GM19239 (cell line): ENCODE data around the gene SERPINF2.
"Not testable (repeated sequence)": the region's sequence is repeated elsewhere in the genome, so short reads cannot be mapped to it uniquely, and the experiment has no call there.

Experiments
- DNase-seq: peaks from one replicate; pipeline ENCODE4 v3.0.0; 2011; ENCODE audit warnings: low spot score; ENCODE audit not compliant: insufficient read length
- FAIRE-seq: peaks from 2 replicates; lab custom pipeline; 2011; peaks lifted over from hg19 to GRCh38; lab: Jason Lieb, UNC

The SERPINF2 gene

DNA sequence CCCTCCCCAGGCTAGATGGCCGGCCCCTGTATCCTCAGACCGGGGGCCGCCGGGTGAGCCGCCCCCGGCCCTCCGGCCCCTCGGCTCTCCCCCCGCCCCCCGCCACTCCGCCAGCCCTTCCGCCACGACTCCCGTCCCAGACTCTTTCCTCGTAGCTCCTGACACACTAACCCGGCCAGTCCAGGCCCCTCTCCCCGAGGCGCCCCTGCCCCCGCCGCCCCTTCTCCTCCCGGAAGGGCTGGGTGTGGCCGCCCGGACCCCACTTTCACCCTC lies 26.9 kb upstream of the SERPINF2 start:
- DNase-seq, result no peak
- no peak for FAIRE-seq

DNA sequence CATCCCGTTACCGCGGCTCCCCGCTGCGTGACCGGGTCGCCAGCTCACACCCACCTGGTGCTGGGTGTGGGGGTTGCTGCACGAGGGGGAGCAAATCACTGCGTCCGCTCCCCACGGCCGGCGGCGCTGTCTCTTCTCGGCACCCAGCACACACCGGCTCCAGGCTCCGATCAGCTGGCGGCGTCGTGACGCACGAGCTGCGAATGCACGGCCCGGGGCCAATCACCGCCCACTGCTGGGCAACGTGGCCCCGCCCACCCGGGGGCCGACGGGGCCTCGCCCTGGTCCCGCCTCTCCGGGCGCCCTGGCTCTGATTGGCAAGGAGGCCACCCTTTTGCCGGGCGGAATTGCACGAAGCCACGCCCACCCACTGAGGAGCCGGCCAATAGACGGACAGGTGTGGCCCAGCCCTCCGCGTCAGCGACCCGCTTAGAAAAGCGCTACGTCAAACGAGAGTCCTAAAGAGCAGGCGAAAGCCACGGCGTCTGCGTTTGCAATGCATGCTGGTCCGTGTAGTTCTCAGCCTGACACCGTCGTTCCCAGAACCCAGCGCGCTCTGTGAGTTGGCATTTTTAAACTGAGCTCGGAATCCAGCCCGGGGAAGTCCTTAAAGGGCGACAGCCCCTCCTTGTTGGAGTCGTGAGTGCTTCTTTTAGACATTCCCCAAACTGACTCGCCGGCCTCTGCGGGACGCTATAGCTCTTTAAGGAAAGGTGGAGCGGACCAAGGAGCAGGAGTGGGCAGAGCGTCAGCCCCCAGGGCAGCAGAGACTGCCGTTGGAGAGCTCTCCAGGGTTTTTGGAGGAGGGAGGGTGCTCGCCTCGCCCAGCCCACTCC lies 26.4 kb upstream of the SERPINF2 start:
- peak; percentile 99 for DNase-seq
- FAIRE-seq, result no peak

DNA sequence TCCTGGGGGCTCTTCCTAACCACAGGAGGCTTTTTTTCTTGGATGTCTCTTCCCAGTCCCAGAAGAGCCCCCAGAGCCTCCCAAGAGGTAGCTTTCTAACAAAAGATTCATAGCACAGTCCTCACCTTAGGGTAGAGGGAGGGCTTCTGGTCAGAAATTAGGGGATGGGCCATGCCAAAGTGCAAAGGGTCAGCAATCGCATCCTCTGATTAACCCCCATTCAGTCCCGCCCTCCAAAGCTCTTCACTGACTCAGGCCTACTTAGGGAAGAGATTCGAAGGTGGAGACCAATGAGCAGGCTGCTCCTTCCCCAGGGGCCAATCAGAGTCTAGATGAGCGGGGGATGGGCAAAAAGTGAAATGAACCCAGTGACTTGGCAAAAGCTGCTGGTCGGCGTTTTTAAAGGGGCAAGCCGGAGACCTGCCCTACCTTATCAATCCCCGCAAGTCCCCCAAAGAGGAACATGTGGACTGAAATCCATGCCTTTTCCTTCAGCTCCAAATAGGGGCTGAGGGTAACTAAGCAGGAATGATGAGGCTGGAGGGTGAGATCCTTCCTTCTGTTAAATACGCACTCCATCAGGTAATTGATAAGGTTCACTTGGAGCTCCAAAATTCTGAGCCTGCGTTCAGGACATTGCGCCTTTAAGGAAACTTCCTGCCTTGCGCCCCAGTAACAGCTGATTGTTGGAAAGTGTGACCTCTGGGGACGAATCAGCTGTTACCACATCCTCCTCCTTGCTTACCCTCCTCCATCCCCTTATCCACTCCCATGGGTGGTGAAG lies 25.6 kb upstream of the SERPINF2 start:
- peak; percentile 99 for FAIRE-seq
- peak; percentile 83 for DNase-seq

DNA sequence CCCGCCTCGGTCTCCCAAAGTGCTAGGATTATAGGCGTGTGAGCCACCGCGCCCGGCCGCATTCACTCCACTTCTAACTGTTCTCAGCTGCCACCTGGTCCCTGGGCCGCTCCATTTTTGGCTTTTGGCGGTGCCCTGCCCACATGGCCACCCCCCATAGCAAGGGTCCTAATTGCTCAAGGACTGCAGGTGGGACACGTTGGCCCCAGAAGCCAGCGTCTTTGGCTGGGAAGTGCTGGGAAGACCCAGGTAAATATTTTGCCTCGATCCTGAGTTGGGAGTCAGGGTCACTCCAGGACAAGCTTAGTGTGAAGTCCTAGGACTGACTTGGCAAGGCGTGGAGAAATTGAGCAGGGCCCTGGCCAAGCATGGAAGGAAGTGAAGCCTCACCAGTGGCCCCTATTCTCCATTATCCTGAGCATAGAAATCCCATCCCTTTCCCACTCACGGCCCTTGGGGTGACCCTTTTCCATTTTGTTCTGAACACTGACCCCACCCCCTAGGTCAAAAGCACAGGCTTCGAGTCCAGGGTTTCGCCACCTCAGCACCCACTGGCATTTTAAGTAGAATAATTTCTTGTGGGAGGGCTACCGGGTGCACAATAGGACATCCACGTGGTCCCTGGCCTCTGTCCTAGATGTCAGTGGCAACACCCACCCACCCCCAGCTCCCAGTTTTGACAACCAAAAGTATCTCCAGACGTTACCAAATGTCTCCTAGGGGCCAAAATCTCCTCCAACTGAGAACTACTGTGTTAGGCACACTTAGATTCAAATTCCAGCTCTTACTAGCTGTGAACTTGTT lies 24.1 kb upstream of the SERPINF2 start:
- FAIRE-seq, result peak; percentile 55
- DNase-seq, result no peak

DNA sequence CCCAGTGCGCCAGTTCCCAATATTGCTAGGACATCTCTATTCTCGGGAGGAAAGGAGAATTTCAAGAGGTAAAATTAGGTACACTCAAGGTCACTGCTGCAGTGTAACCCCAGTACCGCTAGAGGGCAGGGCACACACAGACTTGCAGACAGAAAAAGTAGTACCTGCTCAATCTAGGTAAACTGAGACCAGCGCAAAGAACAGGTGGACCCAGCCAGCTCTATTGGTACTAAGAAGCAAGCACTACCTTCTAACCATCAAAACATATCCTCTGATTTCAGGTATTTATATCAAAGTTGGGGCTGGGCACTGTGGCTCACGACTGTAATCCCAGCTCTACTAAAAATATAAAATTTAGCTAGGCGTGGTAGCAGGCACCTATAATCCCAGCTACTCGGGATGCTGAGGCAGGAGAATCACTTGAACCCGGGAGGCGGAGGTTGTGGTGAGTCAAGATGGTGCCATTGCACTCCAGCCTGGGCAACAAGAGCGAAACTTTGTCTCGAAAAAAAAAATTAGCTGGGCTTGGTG lies 21.8 kb upstream of the SERPINF2 start:
- FAIRE-seq, result peak; percentile 84
- DNase-seq, result no peak

DNA sequence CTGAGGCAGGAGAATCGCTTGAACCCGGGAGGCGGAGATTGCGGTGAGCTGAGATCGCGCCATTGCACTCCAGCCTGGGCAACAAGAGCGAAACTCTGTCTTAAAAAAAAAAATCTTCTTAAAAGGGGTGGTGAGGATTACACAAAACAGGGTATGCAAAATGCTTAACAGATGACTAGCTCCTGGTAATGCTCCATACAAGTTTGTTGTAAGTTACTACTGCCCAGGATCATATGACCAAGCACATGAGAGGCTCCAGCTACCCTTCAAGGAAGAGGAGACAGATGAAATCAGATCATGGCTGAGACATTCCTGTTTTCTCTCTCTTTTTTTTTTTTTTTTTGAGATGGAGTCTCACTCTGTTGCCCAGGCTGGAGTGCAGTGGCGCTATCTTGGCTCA lies 20.6 kb upstream of the SERPINF2 start:
- not testable (repeated sequence) for FAIRE-seq, DNase-seq

DNA sequence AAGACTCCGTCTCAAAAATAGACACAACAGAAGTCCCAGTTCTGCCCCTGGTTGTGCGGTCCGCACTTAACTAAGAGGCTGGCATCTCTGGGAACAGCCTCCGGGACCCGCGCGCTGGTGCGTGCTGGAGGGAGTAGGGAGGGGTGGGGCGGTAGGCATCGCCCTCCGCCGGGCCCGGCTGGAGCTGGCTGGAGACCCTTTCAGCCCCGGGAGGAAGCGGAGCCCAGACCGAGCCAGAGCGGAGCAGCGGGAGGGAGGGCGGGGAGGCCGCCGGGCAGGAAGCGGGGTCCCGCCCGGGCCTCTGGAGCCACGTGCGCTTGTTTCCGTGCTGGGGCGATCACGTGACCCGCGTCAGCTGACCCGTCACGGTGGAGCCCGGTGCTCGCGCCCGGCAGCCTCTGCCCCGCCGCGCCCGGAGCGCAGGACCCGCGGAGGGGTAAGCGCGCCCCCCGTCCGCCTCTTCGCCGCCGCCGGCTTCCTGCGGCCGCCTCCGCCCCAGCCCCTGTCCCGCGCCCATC lies 18.3 kb upstream of the SERPINF2 start, which contains the start of gene WDR81:
WDR81 (plus strand) TSS at position 354 of the 518 bp plus-strand sequence. CDS start 256 bp downstream, outside the sequence.
- DNase-seq (peak; percentile 93), FAIRE-seq (peak; percentile 71)

DNA sequence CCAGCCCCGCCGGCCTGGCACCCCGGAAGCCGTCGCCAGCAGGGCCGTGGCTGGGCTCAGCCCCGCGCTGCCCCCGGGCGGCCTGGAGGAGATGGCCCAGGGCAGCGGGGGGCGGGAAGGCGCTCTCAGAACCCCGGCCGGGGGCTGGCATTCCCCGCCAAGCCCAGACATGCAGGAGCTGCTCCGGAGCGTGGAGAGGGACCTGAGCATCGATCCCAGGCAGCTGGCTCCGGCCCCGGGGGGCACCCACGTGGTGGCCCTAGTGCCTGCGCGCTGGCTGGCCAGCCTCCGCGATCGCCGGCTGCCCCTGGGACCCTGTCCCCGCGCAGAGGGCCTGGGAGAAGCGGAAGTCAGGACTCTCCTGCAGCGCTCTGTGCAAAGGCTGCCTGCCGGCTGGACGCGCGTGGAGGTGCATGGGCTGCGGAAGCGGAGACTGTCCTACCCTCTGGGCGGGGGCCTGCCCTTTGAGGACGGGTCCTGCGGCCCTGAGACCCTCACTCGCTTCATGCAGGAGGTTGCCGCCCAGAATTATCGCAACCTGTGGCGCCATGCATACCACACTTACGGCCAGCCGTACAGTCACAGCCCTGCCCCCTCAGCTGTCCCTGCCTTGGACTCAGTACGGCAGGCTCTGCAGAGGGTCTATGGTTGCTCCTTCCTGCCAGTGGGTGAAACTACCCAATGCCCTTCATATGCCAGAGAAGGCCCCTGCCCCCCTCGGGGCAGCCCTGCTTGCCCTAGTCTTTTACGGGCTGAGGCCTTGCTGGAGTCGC lies 17.6 kb upstream of the SERPINF2 start:
- DNase-seq (no peak), FAIRE-seq (peak; percentile 14)

DNA sequence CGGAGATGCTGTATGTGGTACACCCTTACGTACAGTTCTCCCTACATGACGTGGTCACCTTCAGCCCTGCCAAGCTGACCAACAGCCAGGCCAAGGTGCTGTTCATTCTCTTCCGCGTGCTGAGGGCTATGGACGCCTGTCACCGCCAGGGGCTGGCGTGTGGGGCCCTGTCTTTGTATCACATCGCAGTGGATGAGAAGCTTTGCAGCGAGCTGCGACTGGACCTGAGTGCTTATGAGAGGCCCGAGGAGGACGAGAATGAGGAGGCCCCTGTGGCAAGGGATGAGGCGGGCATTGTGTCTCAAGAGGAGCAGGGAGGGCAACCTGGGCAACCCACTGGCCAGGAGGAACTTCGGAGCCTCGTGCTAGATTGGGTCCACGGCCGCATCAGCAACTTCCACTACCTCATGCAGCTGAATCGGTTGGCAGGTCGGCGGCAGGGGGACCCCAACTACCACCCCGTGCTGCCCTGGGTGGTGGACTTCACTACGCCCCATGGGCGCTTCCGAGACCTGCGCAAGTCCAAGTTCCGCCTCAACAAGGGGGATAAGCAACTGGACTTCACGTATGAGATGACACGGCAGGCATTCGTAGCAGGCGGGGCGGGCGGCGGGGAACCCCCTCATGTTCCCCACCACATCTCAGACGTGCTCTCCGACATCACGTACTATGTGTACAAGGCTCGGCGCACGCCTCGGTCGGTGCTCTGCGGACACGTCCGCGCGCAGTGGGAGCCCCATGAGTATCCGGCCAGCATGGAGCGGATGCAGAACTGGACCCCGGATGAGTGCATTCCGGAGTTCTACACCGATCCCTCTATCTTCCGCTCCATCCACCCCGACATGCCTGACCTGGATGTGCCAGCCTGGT lies 16.8 kb upstream of the SERPINF2 start:
- no peak for FAIRE-seq
- no peak for DNase-seq

DNA sequence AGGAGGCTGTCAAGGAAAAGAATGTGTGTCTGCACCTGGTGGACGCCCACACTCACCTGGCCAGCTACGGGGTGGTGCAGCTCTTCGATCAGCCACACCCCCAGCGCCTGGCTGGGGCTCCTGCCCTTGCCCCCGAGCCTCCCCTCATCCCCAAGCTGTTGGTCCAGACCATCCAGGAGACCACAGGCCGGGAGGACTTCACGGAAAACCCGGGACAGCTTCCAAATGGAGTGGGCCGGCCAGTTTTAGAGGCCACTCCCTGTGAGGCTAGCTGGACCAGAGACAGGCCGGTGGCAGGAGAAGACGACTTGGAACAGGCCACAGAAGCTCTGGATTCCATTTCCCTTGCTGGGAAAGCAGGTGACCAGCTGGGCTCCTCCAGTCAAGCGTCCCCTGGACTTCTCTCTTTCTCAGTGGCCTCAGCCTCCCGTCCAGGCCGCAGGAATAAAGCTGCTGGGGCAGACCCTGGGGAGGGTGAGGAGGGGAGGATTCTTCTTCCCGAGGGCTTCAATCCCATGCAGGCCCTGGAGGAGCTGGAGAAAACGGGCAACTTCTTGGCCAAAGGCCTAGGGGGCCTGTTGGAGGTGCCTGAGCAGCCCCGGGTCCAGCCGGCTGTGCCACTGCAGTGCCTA lies 15.9 kb upstream of the SERPINF2 start:
- DNase-seq, result no peak
- FAIRE-seq, result no peak

DNA sequence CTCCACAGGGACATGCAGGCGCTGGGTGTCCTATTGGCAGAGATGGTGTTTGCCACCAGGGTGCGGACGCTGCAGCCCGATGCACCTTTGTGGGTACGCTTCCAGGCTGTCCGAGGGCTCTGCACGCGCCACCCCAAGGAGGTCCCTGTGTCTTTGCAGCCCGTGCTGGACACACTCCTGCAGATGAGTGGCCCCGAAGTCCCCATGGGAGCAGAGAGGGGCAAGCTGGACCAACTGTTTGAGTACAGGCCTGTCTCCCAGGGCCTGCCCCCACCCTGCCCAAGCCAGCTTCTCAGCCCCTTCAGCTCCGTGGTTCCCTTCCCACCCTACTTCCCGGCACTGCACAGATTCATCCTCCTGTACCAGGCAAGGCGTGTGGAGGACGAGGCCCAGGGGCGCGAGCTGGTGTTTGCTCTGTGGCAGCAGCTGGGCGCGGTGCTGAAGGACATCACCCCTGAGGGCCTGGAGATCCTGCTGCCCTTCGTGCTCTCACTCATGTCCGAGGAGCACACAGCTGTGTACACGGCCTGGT lies 15.3 kb upstream of the SERPINF2 start:
- FAIRE-seq, result no peak
- DNase-seq, result no peak

DNA sequence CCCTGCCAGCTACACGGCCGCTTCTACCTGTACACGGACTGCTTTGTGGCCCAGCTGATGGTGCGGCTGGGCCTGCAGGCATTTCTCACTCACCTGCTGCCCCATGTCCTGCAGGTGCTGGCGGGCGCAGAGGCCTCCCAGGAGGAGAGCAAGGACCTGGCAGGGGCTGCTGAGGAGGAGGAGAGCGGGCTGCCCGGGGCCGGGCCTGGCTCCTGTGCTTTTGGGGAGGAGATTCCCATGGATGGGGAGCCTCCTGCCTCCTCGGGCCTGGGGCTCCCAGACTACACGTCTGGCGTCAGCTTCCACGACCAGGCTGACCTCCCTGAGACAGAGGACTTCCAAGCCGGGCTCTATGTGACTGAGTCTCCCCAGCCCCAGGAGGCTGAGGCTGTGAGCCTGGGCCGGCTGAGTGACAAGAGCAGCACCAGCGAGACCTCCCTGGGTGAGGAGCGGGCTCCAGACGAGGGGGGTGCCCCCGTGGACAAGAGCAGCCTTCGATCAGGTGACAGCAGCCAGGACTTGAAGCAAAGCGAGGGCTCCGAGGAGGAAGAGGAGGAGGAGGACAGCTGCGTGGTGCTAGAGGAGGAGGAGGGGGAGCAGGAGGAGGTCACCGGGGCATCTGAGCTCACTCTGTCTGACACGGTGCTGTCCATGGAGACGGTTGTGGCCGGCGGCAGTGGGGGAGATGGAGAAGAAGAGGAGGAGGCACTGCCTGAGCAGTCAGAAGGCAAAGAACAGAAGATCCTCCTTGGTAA lies 14.6 kb upstream of the SERPINF2 start:
- FAIRE-seq (no peak), DNase-seq (no peak)

DNA sequence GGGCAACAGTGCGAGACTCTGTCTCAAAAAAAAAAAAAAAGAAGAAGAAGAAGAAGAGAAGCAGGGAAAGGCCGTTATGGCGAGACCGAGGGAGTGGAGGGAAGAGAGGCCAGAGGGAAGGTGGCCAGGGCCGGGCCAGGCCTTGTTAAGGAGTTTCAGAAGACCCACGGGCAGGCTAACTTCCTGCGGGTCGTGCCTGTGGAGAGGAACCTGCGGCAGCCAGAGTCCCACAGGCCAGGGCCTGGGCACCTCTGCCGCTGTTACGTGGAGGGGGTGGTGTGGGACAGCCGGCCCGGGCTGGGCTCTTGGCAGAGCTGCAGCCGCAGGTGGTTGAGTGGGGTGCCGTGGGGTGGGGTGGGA lies 12.7 kb upstream of the SERPINF2 start:
- DNase-seq, result no peak
- FAIRE-seq, result no peak

DNA sequence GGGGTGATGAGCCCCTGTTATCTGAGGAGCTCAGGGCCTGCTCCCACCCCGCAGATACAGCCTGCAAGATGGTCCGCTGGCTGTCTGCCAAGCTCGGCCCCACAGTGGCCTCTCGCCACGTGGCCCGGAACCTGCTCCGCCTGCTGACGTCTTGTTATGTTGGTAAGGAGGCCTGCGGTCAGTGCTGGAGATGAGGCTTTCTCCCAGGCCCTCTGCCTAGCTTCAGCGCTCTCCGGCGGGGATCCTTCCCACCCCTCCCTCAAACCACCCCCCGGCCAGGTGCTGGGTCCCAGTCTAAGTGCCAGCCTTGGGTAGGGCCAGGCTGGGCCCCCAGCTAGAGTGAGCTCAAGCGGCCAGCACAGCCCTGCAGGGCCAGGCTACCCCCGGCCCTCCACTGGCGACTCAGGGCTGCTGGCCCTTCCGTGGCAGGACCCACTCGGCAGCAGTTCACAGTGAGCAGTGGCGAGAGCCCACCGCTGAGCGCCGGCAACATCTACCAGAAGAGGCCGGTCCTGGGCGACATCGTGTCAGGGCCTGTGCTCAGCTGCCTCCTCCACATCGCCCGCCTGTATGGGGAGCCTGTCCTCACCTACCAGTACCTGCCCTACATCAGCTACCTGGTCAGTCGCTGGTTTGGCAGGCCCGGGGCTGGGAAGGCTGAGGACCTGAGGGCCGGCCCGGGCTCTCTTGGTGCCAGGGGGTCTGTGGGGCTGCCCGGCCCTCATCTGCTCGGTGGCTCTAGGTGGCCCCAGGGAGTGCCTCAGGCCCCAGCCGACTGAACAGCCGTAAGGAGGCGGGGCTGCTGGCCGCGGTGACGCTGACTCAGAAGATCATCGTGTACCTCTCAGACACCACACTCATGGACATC lies 12.1 kb upstream of the SERPINF2 start:
- no peak for DNase-seq

DNA sequence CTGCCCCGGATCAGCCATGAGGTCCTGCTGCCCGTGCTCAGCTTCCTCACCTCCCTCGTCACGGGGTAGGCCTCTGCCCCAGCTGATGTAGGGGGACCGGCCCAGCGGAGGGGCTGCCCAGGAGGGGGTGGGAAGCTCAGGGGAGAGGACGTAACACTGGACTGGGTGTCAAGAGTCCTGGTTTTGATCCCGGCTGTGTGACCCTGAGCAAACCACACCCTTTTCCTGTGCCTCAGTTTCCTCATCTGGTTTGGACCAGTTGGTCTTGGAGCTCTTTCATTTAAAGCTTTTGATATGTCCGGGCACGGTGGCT lies 11.5 kb upstream of the SERPINF2 start:
- FAIRE-seq (no peak), DNase-seq (no peak)

More for the DNA sequence above, 12.1 kb upstream of the SERPINF2 start:
- no peak for FAIRE-seq

DNA sequence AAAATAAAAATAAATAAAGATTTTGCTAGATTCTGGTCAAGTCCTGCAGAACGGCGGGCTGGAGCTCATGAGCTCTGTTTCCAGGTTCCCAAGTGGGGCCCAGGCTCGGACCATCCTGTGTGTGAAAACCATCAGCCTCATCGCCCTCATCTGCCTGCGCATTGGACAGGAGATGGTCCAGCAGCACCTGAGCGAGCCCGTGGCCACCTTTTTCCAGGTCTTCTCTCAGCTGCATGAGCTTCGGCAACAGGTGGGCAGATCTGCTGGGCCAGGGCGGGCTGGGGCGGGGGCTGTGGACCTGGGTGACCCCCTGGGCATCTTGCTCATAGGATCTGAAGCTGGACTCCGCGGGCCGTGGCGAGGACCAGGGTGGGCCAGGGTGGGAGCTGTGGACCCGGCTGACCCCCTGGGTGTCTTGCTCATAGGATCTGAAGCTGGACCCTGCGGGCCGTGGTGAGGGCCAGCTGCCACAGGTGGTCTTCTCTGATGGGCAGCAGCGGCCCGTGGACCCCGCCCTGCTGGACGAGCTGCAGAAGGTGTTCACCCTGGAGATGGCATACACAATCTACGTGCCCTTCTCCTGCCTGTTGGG lies 10.3 kb upstream of the SERPINF2 start:
- FAIRE-seq, result no peak
- no peak for DNase-seq
